Epithelial cell of prostate (primary cell): Measurements from ENCODE around the gene IGHMBP2.

Experiments used
- DNase-seq: peaks from one replicate; pipeline ENCODE4 v3.0.0-alpha.2; 2011; ENCODE audit warnings: low read depth, low spot score
- H3K27ac ChIP-seq: fragments of 450-650 bp; 2 replicates; pipeline ENCODE4 v1.5.1; 2017; ENCODE audit warnings: mild to moderate bottlenecking

The IGHMBP2 gene

GRCh38 chr11:68976563-68976962 is 72.9 kb downstream of the IGHMBP2 start:
- DNase-seq: no peak
- no peak overlapping the region for H3K27ac ChIP-seq

- DNase-seq: no peak
- H3K27ac ChIP-seq: no peak overlapping the region
Measured at GRCh38 chr11:68977781-68978625, 74.3 kb downstream of the IGHMBP2 start.

DNA sequence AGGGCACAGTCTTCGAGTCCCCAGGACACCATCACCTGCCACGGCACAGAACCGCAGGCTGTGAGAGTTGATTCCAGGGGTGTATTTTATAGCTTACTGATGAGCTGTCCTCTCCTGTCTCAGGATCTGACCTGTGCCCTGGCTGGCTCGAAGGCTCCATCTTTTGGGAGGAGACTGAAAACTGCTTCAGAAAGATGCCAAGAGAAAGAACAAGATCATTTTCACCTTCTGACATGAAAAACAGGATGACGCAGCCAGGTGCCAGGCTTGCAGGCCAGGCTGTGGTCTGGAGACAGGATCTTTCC is 74.9 kb downstream of the IGHMBP2 start:
- H3K27ac ChIP-seq: no peak overlapping the region
- no peak for DNase-seq

- no peak for DNase-seq
- H3K27ac ChIP-seq: no peak overlapping the region
Measured at GRCh38 chr11:68978931-68979594, 75.4 kb downstream of the IGHMBP2 start.

- no peak for DNase-seq
- H3K27ac ChIP-seq: no peak overlapping the region
Measured at GRCh38 chr11:68979931-68980775, 76.5 kb downstream of the IGHMBP2 start.

- H3K27ac ChIP-seq: no peak within 1 kb of the TSS
- DNase-seq: no peak
Measured at GRCh38 chr11:68980776-68981065, 77.0 kb downstream of the IGHMBP2 start, which contains the start of gene MRGPRD. Gene MRGPRD, minus strand, starts transcription at chr11:68980986. Its CDS starts 0 bp downstream, at chr11:68980986.

GRCh38 chr11:68982134-68982533 is 78.4 kb downstream of the IGHMBP2 start:
- no peak overlapping the region for H3K27ac ChIP-seq
- no peak for DNase-seq

DNA sequence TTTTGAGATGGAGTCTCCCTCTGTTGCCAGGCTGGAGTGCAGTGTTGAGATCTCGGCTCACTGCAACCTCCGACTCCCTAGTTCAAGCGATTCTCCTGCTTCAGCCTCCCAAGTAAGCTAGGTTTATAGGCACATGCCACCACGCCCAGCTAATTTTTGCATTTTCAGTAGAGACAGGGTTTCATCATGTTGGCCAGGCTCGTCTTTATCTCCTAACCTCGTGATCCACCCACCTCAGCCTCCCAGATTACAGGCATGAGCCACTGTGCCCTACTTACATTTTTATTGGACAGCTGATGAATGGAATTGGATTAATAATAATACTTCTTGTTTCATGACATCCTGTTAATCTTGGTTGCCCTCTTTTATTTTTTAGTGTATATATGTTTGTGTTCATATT is 80.1 kb downstream of the IGHMBP2 start:
- DNase-seq: no peak
- no peak overlapping the region for H3K27ac ChIP-seq

- DNase-seq: no peak
- no peak overlapping the region for H3K27ac ChIP-seq
Measured at GRCh38 chr11:68987211-68987610, 83.5 kb downstream of the IGHMBP2 start.

DNA sequence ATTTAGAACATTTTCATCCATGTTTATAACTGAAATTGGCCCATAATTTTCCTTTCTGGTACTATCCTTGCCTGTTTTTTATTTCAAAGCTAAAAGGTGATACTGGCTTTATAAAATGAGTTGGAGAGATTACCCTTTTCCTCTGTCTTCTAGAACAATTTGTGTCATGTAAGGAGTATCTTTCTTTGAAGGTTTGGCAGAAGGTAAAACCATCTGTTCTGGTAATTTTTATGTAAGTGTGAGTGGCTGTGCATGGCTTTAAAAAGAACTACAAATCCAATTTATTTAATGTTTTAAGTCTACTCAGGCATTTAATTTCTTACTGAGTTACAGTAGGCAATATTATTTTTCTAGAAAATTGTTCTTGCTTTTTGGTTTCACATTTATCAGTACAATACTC is 84.8 kb downstream of the IGHMBP2 start:
- no peak for DNase-seq
- no peak overlapping the region for H3K27ac ChIP-seq
